ENCODE results near the gene PAEP. TPM values are rescaled to one million over a fixed set of nuclear protein-coding genes. Genes with fewer than 3 reads are reported as not detected.

PAEP gene
- total RNA-seq, 2 donors from 2014 or later: not detected

DNA sequence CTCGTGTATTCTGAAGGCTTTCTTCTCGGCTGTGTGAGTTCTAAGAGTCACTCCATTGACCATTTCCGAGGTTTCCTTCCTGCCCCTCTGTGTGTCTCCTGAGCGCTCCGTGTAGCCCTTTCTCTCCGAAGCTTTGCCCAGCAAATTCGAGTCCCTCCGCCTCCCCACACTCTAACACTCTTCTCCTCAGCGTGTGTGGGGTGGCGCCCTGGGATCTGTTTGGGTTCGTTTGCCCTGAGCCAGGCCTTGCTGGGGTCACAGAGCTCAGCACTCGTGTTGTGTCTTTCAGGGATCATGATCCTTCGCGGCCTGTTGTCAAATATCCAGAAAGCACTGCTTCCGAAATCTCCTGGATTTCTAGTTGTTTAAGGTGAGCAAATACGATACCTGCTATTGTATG lies 5.6 kb upstream of the PAEP start:
- Histone ChIP-seq H3K36me3 (no peaks in the 10 kb centered on the region), H3K4me3 (no peak overlapping the region), H3K27ac (no peak overlapping the region), H3K27me3 (no peaks in the 10 kb centered on the region), H3K4me1 (no peaks in the 10 kb centered on the region), H3K9me3 (no peaks in the 10 kb centered on the region)
- no peak for DNase-seq (ENCODE audit: low spot score)
- TF ChIP-seq, protein P1, sequence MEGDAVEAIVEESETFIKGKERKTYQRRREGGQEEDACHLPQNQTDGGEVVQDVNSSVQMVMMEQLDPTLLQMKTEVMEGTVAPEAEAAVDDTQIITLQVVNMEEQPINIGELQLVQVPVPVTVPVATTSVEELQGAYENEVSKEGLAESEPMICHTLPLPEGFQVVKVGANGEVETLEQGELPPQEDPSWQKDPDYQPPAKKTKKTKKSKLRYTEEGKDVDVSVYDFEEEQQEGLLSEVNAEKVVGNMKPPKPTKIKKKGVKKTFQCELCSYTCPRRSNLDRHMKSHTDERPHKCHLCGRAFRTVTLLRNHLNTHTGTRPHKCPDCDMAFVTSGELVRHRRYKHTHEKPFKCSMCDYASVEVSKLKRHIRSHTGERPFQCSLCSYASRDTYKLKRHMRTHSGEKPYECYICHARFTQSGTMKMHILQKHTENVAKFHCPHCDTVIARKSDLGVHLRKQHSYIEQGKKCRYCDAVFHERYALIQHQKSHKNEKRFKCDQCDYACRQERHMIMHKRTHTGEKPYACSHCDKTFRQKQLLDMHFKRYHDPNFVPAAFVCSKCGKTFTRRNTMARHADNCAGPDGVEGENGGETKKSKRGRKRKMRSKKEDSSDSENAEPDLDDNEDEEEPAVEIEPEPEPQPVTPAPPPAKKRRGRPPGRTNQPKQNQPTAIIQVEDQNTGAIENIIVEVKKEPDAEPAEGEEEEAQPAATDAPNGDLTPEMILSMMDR (IDR thresholded peaks at IDR 0.05): no peak

DNA sequence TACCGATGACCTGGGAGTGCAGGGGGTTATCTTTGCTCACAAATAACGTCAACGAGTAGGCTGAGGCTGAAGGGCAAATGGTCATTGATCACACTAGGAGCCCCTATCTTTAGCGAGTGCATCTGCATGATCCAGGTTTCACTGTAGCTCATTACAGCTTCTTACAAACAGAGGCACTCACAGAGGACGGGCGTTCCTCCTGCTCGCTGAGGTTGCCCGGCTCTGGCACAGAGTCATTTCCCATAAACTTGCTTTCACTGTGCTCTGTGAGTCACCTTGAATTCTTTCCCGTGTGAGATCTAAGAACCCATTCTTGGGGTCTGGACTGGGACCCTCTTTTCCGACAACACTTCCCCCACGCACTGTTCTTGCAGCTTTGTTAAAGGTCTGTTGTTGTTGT lies 1.9 kb upstream of the PAEP start:
- Histone ChIP-seq H3K4me1 (no peaks in the 10 kb centered on the region), H3K36me3 (no peaks in the 10 kb centered on the region), H3K27ac (no peak overlapping the region), H3K9me3 (no peaks in the 10 kb centered on the region), H3K4me3 (no peak overlapping the region), H3K27me3 (no peaks in the 10 kb centered on the region)
- TF ChIP-seq, protein P1 (IDR thresholded peaks at IDR 0.05): no peak
- no peak for DNase-seq (ENCODE audit: low spot score)

DNA sequence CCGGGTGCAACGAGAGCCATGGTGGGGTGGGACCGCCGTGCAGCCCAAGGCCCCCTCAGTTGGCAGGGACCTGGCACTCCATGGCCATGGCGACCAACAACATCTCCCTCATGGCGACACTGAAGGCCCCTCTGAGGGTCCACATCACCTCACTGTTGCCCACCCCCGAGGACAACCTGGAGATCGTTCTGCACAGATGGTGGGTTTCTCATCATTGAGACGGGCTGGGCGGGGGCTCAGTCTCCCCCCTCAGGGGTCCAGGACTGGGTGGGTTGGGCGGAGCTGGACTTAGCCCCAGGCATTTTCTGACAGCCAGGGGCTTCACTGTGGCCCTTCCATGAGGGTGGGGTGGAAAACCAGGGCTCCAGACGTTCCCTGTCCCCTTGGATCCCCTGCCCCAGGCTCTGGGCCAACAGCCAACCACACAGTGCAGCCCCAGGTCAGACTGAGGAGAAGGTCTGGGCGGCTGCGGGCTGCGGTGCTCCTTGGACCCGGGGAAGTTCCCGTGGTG lies 734 bp downstream of the PAEP start:
- no peaks in the 10 kb centered on the region for H3K4me1 ChIP-seq
- H3K27me3 ChIP-seq: no peaks in the 10 kb centered on the region
- no peak overlapping the region for H3K4me3 ChIP-seq
- no peaks in the 10 kb centered on the region for H3K36me3 ChIP-seq
- no peak for DNase-seq (ENCODE audit: low spot score)
- TF ChIP-seq, protein P1 (IDR thresholded peaks at IDR 0.05): no peak
- H3K27ac ChIP-seq: no peak overlapping the region
- no peaks in the 10 kb centered on the region for H3K9me3 ChIP-seq

DNA sequence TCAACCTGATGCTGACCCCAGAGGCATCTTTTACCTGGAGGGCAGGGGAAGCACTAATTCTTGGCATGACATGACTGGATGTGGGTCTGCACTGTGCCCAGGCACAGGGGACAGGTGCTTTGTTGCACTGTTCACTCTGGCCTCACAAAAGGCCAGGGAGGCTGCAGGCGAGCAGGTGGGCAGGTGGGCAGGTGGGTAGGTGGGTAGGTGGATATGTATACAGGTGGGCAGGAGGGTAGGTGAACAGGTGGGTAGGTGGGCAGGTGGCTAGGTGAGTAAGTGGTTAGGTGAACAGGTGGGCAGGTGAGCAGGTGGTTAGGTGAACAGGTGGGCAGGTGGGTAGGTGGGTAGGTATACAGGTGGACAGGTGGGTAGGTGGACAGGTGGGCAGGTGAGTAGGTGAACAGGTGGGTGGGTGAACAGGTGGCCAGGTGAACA lies 1.5 kb downstream of the PAEP start:
- Histone ChIP-seq H3K9me3 (no peaks in the 10 kb centered on the region), H3K36me3 (no peaks in the 10 kb centered on the region), H3K4me1 (no peaks in the 10 kb centered on the region), H3K4me3 (no peak overlapping the region), H3K27ac (no peak overlapping the region), H3K27me3 (no peaks in the 10 kb centered on the region)
- TF ChIP-seq, protein P1 (IDR thresholded peaks at IDR 0.05): no peak
- DNase-seq (ENCODE audit: low spot score): no peak

DNA sequence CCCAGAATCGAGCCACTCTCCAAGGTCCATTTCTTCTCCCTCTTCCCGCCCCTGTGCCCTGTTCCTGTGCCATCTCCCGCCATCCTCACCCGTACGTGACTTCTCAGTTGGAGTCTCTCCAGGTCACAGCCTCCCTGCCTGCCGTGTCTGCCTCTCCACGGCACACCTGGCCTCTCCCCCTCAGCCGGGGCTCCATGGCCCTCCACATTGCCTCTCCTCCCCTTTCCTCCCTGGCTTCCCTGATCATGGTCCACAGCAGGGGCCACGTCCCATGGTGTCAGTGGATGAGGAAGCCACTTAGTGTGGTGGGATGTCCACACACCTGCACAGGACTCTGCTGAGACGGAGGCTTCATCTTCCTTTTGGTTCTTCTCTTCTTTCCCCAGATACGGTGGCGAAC lies 2.3 kb downstream of the PAEP start:
- Histone ChIP-seq H3K36me3 (no peaks in the 10 kb centered on the region), H3K9me3 (peaks cover 0 to 2% of the 10 kb centered on the region in 2 donors), H3K27me3 (no peaks in the 10 kb centered on the region), H3K4me1 (no peaks in the 10 kb centered on the region), H3K27ac (no peak overlapping the region), H3K4me3 (no peak overlapping the region)
- TF ChIP-seq, protein P1 (IDR thresholded peaks at IDR 0.05): no peak
- DNase-seq (ENCODE audit: low spot score): no peak

DNA sequence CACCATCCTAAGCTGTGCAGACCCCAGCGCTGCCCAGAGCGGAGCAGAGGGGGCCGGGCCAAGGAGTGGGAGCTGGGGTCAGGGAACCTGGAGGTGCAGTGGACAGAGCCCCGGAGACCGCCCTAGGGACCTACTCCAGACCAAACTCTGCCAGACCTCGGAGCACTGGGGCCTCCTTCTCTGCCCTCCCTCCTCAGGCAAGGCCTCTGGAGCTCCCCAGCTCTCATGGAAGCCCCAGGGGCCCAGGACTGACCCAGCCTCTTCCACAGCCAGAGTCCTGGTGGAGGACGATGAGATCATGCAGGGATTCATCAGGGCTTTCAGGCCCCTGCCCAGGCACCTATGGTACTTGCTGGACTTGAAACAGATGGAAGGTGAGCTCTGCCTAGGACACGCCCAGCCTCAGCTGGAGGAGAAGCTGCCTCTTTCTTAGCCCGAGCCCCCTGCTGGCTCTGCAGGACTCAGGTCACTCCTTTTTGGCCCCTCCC lies 3.6 kb downstream of the PAEP start:
- no peak for DNase-seq (ENCODE audit: low spot score)
- TF ChIP-seq, protein P1 (IDR thresholded peaks at IDR 0.05): no peak
- H3K4me3 ChIP-seq: no peak overlapping the region
- H3K27me3 ChIP-seq: no peaks in the 10 kb centered on the region
- H3K9me3 ChIP-seq: peaks cover 0 to 9% of the 10 kb centered on the region in 2 donors
- no peak overlapping the region for H3K27ac ChIP-seq
- H3K36me3 ChIP-seq: no peaks in the 10 kb centered on the region
- no peaks in the 10 kb centered on the region for H3K4me1 ChIP-seq
